HG03558 (cell line): ENCODE data around the gene TFAP2A.

ENCODE experiments used
- ATAC-seq: cut with Tn5 transposase; IDR thresholded peaks from one replicate; pipeline ENCODE4 v1.9.1; 2021; ENCODE audit warnings: moderate number of reproducible peaks; ENCODE audit not compliant: unreplicated experiment; ENCODE audit errors: extremely low read depth

Gene TFAP2A

DNA sequence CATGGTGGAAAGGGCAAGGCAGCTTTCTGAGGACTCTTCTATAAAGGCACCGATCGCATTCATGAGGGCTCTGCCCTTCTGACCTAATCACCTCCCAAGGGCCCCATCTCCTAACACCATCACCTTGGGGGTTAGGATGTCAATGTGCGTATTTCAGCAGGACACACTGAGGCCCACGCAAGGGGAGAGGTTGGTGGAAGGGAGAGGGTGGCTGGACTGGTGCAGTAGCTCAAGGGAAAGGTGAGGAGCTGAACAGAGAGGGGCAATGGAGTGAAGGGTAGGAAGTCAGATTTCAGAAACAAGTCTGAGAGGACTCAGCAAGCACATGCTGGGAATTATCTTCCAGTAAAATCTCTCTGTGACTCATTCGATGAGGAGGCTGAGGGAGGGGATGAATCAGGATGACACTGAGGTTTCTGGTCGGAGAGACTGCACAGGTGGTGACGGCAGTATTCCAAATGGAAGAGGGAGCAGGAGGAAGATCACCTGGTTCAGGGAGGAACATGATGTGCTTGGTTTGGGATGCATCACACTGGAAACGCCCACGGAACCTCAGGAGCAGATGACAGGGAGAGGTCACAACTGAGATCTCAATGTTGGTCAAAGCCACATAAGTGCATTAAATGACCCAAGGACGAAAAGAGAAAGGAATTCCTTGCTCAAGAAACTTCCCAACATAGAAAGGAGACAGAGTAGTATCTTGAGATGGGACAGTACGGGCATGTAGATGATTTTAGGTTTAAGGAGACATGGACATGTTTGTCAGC is 67.1 kb downstream of the TFAP2A start:
- no peak for ATAC-seq
